ENCODE results near the gene SNRPD3.

The SNRPD3 gene

DNA sequence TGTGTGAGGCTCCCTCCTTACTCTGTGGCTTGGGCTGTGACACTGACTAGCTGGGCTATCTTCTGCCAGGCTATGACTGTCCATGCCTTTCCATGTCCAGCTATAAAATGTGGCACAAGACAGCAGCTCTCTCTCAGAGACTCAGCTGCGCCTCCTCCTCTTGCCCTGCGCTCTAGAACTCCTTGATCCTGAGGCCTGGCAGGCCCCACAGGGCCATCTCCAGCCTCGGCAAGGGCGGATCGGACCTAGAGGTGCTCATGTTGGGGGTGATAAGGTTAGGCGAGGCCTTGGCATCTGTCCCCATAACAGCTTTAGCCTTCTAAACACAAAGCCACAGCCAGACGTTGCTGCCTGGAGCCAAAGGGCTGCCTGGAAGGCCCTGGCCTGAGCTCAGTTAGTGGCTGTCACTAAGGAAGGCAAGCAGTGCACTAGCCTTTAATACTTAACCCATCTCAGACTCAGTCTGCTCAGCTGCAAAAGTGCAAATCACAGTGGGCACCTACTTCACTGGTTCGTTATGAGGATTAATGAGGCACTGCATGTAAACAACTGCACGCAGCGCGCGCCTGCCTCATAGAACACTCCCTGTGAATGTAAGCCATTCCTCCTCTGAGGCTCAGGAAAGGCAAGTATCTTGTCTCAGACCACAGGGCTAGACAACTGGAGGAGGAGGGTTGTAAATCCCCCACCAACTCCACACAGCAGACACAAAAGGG is 2.0 kb upstream of the SNRPD3 start:
- Histone ChIP-seq H3K9ac (ENCODE audit: low read length) (peak overlapping the region; percentile 98), H3K4me1 (ENCODE audit: low read length) (peaks cover 24% of the 10 kb centered on the region), H3K27me3 (ENCODE audit: low read depth, low read length) (no peaks in the 10 kb centered on the region), H3K79me2 (ENCODE audit: low read length) (peaks cover 86% of the 10 kb centered on the region), H3K27ac (ENCODE audit: low read length) (peak overlapping the region; percentile 66; the same call in 1 of the 2 replicates), H3K36me3 (replicated peaks; ENCODE audit: low read depth, low read length) (peaks cover 20% of the 10 kb centered on the region), H4K20me1 (ENCODE audit: insufficient read depth, low read length) (peaks cover 29% of the 10 kb centered on the region), H2AFZ (ENCODE audit: low read depth, low read length) (no peak overlapping the region), H3K4me3 (ENCODE audit: low read length) (peak overlapping the region; percentile 94), H3K9me3 (ENCODE audit: insufficient read depth, low read length) (no peaks in the 10 kb centered on the region), H3K4me2 (ENCODE audit: low read length) (peak overlapping the region; percentile 94)
- no peak for TF ChIP-seq EZH2phosphoT487 (IDR thresholded peaks at IDR 0.05; ENCODE audit: low read depth)
- TF ChIP-seq, protein P1, sequence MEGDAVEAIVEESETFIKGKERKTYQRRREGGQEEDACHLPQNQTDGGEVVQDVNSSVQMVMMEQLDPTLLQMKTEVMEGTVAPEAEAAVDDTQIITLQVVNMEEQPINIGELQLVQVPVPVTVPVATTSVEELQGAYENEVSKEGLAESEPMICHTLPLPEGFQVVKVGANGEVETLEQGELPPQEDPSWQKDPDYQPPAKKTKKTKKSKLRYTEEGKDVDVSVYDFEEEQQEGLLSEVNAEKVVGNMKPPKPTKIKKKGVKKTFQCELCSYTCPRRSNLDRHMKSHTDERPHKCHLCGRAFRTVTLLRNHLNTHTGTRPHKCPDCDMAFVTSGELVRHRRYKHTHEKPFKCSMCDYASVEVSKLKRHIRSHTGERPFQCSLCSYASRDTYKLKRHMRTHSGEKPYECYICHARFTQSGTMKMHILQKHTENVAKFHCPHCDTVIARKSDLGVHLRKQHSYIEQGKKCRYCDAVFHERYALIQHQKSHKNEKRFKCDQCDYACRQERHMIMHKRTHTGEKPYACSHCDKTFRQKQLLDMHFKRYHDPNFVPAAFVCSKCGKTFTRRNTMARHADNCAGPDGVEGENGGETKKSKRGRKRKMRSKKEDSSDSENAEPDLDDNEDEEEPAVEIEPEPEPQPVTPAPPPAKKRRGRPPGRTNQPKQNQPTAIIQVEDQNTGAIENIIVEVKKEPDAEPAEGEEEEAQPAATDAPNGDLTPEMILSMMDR (IDR thresholded peaks at IDR 0.05; ENCODE audit: low read depth, low read length) = no peak

- Histone ChIP-seq H3K9me3 (ENCODE audit: insufficient read depth, low read length) (no peaks in the 10 kb centered on the region), H2AFZ (ENCODE audit: low read depth, low read length) (peak within 1 kb of the TSS; percentile 82), H3K4me1 (ENCODE audit: low read length) (peaks cover 24% of the 10 kb centered on the region), H3K27me3 (ENCODE audit: low read depth, low read length) (no peaks in the 10 kb centered on the region), H3K9ac (ENCODE audit: low read length) (peak within 1 kb of the TSS; percentile 98), H4K20me1 (ENCODE audit: insufficient read depth, low read length) (peaks cover 27% of the 10 kb centered on the region), H3K27ac (ENCODE audit: low read length) (peak within 1 kb of the TSS; percentile 86), H3K4me3 (ENCODE audit: low read length) (peak within 1 kb of the TSS; percentile 94), H3K79me2 (ENCODE audit: low read length) (peaks cover 89% of the 10 kb centered on the region), H3K4me2 (ENCODE audit: low read length) (peak within 1 kb of the TSS; percentile 98), H3K36me3 (replicated peaks; ENCODE audit: low read depth, low read length) (peaks cover 28% of the 10 kb centered on the region)
- TF ChIP-seq EZH2phosphoT487 (IDR thresholded peaks at IDR 0.05; ENCODE audit: low read depth) = no peak
- TF ChIP-seq, protein P1 (IDR thresholded peaks at IDR 0.05; ENCODE audit: low read depth, low read length) = no peak
These were observed 1.3 kb upstream of the SNRPD3 start, which contains the start of gene GUCD1 for GRCh38 chr22:24554313-24555164. GUCD1 (minus strand) TSS chr22:24555138; CDS start chr22:24554991, 147 bp downstream.

DNA sequence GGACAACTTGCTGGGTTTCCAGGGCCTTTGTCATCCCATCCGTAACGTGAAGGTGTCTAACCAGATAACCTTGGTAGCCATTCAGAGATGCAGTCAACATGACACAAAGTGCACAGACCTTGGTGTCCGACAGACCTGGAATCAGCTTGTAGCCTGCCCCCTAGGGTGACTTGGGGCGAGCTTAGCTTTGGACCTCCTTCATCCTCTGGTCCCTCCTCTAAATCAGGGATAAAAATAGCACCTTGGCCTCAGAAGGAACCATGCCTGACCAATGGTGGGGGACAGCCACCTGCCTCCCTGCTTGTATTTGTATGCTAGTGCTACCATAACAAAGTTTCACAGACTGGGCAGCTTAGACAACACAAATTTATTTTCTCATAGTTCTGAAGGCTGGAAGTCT is 3.7 kb downstream of the SNRPD3 start:
- Histone ChIP-seq H4K20me1 (ENCODE audit: insufficient read depth, low read length) (peaks cover 44% of the 10 kb centered on the region), H3K27me3 (ENCODE audit: low read depth, low read length) (no peaks in the 10 kb centered on the region), H3K36me3 (replicated peaks; ENCODE audit: low read depth, low read length) (peaks cover 56% of the 10 kb centered on the region), H3K79me2 (ENCODE audit: low read length) (peaks cover 92% of the 10 kb centered on the region), H3K27ac (ENCODE audit: low read length) (no peak overlapping the region), H2AFZ (ENCODE audit: low read depth, low read length) (no peak overlapping the region), H3K4me2 (ENCODE audit: low read length) (no peak overlapping the region), H3K4me1 (ENCODE audit: low read length) (peaks cover 12% of the 10 kb centered on the region), H3K4me3 (ENCODE audit: low read length) (no peak overlapping the region), H3K9me3 (ENCODE audit: insufficient read depth, low read length) (no peaks in the 10 kb centered on the region), H3K9ac (ENCODE audit: low read length) (no peak overlapping the region)
- TF ChIP-seq, protein P1 (IDR thresholded peaks at IDR 0.05; ENCODE audit: low read depth, low read length) = no peak
- no peak for TF ChIP-seq EZH2phosphoT487 (IDR thresholded peaks at IDR 0.05; ENCODE audit: low read depth)

- Histone ChIP-seq H4K20me1 (ENCODE audit: insufficient read depth, low read length) (peaks cover 60% of the 10 kb centered on the region), H3K4me2 (ENCODE audit: low read length) (no peak overlapping the region), H2AFZ (ENCODE audit: low read depth, low read length) (no peak overlapping the region), H3K27me3 (ENCODE audit: low read depth, low read length) (no peaks in the 10 kb centered on the region), H3K9me3 (ENCODE audit: insufficient read depth, low read length) (no peaks in the 10 kb centered on the region), H3K27ac (ENCODE audit: low read length) (no peak overlapping the region), H3K9ac (ENCODE audit: low read length) (no peak overlapping the region), H3K36me3 (replicated peaks; ENCODE audit: low read depth, low read length) (peaks cover 65% of the 10 kb centered on the region), H3K79me2 (ENCODE audit: low read length) (peaks cover 99% of the 10 kb centered on the region), H3K4me1 (ENCODE audit: low read length) (no peaks in the 10 kb centered on the region), H3K4me3 (ENCODE audit: low read length) (no peak overlapping the region)
- TF ChIP-seq EZH2phosphoT487 (IDR thresholded peaks at IDR 0.05; ENCODE audit: low read depth) = no peak
- TF ChIP-seq, protein P1 (IDR thresholded peaks at IDR 0.05; ENCODE audit: low read depth, low read length) = no peak
These were observed 7.4 kb downstream of the SNRPD3 start for GRCh38 chr22:24563246-24563645.
